HG03139 (cell line): ENCODE data around the gene SLC27A4.
A peak's percentile ranks its signal among the peaks of the same experiment; 100 is the strongest.

ENCODE experiments used
- ATAC-seq: cut with Tn5 transposase; IDR thresholded peaks from one replicate; pipeline ENCODE4 v1.9.1; 2021; ENCODE audit not compliant: unreplicated experiment

The SLC27A4 gene

DNA sequence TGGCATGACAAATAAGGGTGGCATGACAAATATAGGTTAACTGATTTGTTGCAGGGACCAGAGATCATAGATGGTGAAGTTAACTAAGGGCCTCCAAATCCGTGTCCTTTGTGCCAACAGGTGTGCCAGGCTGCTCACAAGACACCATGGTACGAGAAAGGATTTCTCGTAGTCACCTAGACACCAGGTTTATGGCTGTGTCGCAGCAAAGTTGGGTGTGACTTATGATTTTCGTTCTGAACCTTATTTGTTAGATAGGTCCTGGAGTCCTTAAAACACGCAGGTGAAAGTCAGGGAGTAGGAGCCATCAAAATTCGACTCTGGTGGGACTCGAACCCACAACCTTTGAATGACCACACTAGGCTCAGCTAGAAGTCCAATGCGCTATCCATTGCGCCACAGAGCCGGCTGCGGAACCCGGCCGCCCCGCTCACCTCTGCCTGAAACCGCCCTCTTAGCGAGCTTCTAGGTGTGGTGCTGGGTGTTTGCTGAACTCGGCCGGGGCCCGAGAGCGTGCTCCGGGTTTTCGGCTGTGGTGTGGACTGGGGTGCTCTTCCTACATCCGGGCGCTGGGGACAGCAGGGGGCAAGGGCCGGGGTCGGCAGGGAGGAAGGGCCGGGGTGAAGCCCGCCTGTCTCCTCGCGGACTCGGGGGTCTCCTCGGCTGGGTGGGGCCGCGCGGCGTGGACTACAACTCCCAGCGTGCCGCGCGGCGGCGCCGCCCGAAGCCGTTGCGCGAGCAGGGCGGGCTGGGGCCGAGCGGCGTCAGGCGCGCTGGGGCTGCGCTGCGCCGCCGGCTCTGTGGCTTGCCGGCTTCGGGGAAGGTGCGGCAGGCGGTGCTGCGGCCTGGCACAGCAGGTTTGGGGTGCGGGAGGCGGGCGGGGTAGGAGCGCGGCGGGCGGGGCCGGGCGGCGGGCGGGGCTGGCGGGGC lies at the start of gene SLC27A4:
TSS of gene SLC27A4 (plus strand) at position 767 of the 930 bp plus-strand sequence. CDS start 2,606 bp downstream, outside the sequence.
- ATAC-seq: peak; percentile 67

- no peak for ATAC-seq
Measured at GRCh38 chr9:128292009-128292408, 48.3 kb upstream of the SLC27A4 start.

- no peak for ATAC-seq
Measured at GRCh38 chr9:128293091-128293490, 47.2 kb upstream of the SLC27A4 start.

DNA sequence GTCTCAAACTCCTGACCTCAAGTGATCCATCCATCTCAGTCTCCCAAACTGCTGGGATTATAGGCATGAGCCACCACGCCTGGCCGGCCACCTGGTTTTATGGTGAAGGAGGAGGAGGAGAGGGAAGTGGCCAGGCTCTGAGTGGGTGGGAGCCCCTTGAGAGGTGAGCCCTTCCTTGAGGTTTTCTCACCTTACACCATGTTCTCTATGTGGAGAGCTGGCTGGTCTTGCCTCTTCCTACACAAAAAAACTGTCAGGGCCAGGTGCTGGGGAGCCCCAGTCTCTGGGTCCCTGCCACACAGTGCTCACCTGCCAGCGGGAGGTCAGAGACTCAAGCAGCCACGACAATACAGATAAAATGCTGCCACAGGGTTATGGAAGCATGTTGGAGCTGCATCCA lies 46.2 kb upstream of the SLC27A4 start:
- no peak for ATAC-seq

- ATAC-seq: no peak
Measured at GRCh38 chr9:128296340-128297220, 43.7 kb upstream of the SLC27A4 start.

GRCh38 chr9:128297221-128297773 lies 43.0 kb upstream of the SLC27A4 start:
- no peak for ATAC-seq

- no peak for ATAC-seq
Measured at GRCh38 chr9:128298535-128299482, 41.5 kb upstream of the SLC27A4 start.

DNA sequence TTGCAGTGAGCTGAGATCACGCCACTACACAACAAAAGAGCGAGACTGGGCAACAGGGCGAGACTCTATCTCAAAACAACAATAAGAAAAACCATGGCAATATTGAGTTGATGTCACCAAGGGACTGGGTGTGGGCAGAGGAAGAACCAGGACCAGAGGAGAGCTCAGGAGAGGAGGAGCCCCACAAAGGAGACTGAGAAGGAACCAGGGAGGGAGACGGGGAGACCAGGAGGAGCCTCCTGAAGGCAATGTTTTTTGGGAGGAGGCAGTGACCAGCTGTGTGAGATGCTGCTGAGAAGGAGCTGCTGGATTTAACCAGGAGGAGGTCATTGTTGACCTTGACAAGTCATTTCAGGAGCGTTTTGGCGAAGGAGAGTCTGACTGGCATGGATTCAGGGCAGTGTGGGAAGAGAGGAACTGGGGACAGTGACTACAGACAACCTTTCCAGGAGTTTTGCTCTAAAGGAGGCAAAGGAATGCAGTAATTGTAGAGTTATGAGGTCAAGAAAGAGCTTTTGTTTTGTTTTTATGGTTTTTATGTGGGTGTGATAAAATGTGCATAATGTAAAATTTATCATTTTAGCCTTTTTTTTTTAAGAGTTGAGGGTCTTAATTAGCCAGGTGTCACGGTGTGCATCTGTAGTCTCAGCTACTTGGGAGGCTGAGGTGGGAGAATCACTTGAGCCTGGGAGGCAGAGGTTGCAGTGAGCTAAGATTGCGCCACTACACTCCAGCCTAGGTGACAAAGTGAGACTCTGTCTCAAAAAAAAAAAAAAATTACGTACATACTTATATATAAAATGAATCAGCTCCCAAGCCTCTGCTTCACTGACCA lies 36.0 kb upstream of the SLC27A4 start:
- no peak for ATAC-seq

DNA sequence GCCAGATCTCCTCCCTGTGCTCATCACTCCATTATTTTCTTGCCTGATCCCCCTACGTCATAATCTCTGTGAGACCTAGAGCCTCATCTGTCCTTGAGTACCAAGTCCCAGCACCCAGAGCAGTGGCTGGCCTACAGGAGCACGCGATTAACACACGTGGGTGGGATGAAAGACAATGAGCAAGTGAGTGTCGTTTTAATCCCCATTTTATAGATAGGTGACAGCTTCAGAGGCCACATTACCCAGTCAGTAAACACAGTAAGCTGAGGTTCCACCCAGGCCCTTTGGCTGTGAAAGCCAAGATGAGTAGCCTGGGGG lies 35.4 kb upstream of the SLC27A4 start:
- ATAC-seq: no peak

GRCh38 chr9:128309551-128309950 lies 30.8 kb upstream of the SLC27A4 start:
- ATAC-seq: no peak

DNA sequence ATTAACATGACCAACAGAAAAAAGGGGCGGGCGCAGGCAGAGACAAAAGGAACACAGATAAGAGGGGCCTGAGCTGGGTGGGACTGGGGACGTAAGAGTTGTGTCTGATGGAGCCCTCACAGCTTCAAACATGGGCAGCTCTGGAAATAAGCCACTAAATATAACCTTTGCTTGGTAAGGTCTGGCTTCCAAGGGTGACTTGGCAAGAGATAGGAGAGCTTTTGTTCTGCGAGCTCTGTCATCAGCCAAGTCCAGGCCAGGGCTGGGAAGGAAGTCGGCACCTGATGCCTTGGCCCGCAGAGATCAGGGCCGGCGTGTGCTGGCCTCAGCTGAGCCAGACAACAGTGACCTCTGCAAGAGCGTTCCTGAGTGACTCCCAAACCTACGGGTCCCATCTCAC lies 29.9 kb upstream of the SLC27A4 start:
- ATAC-seq: no peak

DNA sequence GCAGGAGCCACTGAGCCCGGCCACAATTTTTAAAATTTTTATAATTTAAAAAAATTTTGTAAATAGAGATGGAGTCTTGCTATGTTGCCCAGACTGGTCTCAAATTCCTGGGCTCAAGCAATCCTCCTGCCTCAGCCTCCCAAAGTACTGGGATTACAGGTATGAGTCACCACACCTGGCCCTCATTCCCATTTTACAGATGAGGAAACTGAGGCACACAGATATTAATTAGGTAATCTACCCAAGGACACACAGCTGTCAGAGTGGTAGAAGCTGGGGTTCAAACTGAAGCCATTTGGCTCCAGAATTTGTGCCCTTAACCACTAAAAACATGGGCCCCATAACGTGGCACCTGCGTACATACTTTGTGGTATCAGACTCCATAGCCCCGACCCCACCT lies 25.6 kb upstream of the SLC27A4 start:
- no peak for ATAC-seq

GRCh38 chr9:128316421-128316820 lies 23.9 kb upstream of the SLC27A4 start:
- ATAC-seq: no peak

DNA sequence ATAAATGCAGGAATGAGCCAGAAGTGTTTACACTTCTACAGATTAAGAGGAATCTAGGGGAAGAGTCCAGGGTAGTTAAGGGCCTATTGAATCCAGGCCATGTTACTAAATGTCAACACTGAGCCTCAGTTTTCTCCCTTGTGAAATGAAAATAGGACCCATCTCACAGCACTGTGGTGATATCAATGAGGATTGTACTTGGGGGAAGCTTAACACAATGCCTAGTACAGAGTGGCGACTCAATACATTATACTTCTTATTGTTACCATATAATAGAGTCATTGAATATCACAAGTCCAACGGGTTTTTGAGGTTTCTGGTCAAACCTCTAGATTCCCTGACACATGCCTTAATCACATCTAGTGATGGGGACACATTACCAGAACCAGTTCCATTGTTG lies 22.7 kb upstream of the SLC27A4 start:
- no peak for ATAC-seq

- ATAC-seq: no peak
Measured at GRCh38 chr9:128321343-128321742, 19.0 kb upstream of the SLC27A4 start.

DNA sequence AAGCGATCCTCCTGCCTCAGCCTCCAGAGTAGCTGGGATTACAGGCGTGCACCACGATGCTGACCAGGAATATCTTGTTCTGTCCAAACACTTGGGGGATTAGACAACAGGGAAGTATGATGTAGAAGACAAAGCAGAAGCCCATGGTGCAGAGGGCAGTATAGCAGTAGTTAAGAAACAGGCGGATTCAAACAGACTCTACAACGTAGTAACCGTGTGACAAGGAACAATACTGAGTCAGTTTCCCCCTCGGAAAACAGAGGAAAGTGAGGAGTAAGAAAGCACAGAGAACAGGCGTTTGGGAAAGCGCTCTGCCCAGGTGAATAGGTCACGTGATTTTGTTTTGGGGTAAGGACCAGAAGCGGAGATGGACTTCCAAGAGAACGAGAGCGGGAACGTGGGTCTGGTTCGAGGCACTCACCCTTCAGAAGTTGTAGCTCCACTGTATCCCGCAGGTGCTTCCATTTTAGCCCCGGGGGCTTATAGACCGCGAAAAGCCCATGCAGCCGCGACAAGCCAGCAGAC lies 18.4 kb upstream of the SLC27A4 start:
- ATAC-seq: peak; percentile 12

GRCh38 chr9:128322404-128323211 lies 17.7 kb upstream of the SLC27A4 start, which contains the start of the genes COQ4 and TRUB2:
Gene COQ4 (plus strand): TSS chr9:128322839. CDS start chr9:128322859, 20 bp downstream.
Gene TRUB2 (minus strand): TSS chr9:128322447. CDS start chr9:128322408, 39 bp downstream.
- peak; percentile 67 for ATAC-seq

- no peak for ATAC-seq
Measured at GRCh38 chr9:128323212-128323730, 17.1 kb upstream of the SLC27A4 start.
